ENCODE measurements around the gene SLC12A1. TPM values are rescaled to one million over a fixed set of nuclear protein-coding genes. Genes with fewer than 3 reads are reported as not detected.

The SLC12A1 gene
- total RNA-seq, 3 donors from 2014 or later: not detected

GRCh38 chr15:48331796-48332641, 125.9 kb downstream of the SLC12A1 start:
- H3K36me3 ChIP-seq (ENCODE audit: low read depth): no peaks in the 10 kb centered on the region
- intact Hi-C loops (cut with DNase I, micrococcal nuclease): no loop called here
- H3K9me3 ChIP-seq: no peaks in the 10 kb centered on the region
- peaks cover 9% of the 10 kb centered on the region for H3K4me1 ChIP-seq (ENCODE audit: low read depth)
- DNase-seq (peak; percentile 68 to 81 (median 75)), ATAC-seq (peak; percentile 66)
- peak overlapping the region; percentile 71 for H3K4me3 ChIP-seq
- TF ChIP-seq, protein P1, sequence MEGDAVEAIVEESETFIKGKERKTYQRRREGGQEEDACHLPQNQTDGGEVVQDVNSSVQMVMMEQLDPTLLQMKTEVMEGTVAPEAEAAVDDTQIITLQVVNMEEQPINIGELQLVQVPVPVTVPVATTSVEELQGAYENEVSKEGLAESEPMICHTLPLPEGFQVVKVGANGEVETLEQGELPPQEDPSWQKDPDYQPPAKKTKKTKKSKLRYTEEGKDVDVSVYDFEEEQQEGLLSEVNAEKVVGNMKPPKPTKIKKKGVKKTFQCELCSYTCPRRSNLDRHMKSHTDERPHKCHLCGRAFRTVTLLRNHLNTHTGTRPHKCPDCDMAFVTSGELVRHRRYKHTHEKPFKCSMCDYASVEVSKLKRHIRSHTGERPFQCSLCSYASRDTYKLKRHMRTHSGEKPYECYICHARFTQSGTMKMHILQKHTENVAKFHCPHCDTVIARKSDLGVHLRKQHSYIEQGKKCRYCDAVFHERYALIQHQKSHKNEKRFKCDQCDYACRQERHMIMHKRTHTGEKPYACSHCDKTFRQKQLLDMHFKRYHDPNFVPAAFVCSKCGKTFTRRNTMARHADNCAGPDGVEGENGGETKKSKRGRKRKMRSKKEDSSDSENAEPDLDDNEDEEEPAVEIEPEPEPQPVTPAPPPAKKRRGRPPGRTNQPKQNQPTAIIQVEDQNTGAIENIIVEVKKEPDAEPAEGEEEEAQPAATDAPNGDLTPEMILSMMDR (IDR thresholded peaks at IDR 0.05): no peak

DNA sequence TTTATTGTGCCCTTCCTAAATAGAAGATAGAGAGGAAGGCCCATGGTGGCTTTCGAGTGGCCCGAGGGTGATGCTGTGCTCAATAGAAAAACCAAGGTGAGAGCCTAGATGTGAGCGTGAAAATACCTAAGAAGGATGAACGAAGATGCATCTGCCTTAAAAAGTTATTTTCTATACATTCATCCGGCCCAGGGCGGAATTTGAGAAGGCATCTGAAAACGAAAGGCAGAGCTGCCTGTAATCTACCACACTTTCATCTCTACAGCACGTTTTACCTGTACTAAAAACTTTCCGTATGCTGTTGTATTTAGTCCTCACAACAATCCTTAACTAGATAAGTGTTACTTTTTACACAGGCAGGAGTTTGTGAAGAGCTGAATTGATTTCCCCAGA, 126.5 kb downstream of the SLC12A1 start:
- Histone ChIP-seq H3K4me1 (ENCODE audit: low read depth) (peaks cover 9% of the 10 kb centered on the region), H3K9me3 (no peaks in the 10 kb centered on the region), H3K4me3 (no peak overlapping the region), H3K36me3 (ENCODE audit: low read depth) (no peaks in the 10 kb centered on the region)
- TF ChIP-seq, protein P1 (IDR thresholded peaks at IDR 0.05): no peak
- intact Hi-C loops (cut with DNase I, micrococcal nuclease): no loop called here
- DNase-seq (no peak), ATAC-seq (no peak)

DNA sequence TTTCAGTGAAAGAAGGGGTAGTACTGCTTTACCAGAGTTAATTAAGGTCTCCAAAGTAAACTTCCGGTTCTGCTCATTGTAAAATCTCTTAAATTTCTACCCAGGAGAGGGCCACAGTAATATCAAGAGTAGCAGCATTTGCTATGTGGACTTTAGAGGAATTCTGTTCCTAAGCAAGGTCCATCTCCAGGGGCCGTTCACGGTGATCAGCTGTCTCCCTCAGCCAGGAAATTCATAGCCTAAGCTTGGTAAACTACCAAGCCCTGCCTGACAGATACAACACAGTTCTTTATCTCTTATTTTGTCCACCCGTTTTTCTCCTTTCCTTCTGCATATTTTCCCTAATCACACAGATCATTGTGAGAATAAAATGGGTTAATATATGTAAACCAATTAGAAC, 127.4 kb downstream of the SLC12A1 start:
- intact Hi-C loops (cut with DNase I, micrococcal nuclease): no loop called here
- Histone ChIP-seq H3K4me3 (no peak overlapping the region), H3K9me3 (no peaks in the 10 kb centered on the region), H3K36me3 (ENCODE audit: low read depth) (no peaks in the 10 kb centered on the region), H3K4me1 (ENCODE audit: low read depth) (peaks cover 9% of the 10 kb centered on the region)
- DNase-seq: no peak
- no peak for ATAC-seq
- TF ChIP-seq, protein P1 (IDR thresholded peaks at IDR 0.05): no peak

DNA sequence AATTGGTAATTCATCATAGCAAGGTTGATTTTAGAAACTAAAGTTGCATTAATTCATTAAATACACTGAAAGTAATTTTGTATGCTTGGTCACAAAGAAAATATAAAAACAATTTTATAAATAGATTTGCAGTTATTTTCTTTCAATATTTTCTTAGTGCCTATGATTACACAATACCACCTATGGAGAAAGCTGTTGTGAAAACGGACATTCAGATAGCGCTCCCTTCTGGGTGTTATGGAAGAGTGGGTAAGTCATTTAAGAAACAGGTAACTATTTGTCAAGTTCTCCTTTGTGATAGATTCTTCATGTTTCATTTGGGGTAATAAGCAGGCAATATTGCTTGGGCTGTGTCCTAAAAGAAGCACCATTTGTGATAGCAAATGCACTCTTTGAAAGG, 128.2 kb downstream of the SLC12A1 start:
- DNase-seq (no peak), ATAC-seq (no peak)
- H3K36me3 ChIP-seq (ENCODE audit: low read depth): no peaks in the 10 kb centered on the region
- H3K9me3 ChIP-seq: no peaks in the 10 kb centered on the region
- no peak overlapping the region for H3K4me3 ChIP-seq
- intact Hi-C loops (cut with DNase I, micrococcal nuclease): no loop called here
- H3K4me1 ChIP-seq (ENCODE audit: low read depth): peaks cover 9% of the 10 kb centered on the region
- TF ChIP-seq, protein P1 (IDR thresholded peaks at IDR 0.05): no peak

DNA sequence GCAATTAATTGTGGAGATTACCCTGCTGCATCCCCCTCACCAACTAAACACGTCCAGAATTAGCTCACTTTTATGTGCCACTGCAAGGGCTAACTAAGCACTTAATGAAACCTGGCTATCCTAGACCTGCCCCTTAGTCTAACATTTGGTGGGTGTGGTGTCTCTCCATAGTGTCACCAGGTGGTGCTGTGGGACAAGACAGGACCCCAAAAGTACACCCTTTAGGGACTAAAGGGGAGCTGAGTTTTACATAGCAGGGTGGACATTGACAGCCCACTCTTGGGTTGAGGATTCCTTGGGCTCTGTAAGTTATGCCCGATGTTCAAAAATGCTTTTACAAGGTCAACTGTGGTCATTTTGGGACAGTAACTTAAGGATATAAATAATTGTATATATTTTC, 130.8 kb downstream of the SLC12A1 start:
- no peak for ATAC-seq
- Histone ChIP-seq H3K4me3 (no peak overlapping the region), H3K4me1 (ENCODE audit: low read depth) (no peaks in the 10 kb centered on the region), H3K36me3 (ENCODE audit: low read depth) (no peaks in the 10 kb centered on the region), H3K9me3 (no peaks in the 10 kb centered on the region)
- no peak for DNase-seq
- intact Hi-C loops (cut with DNase I, micrococcal nuclease): no loop called here
- TF ChIP-seq, protein P1 (IDR thresholded peaks at IDR 0.05): no peak
